ENCODE results near the gene FOXS1.
"Not testable (repeated sequence)": the region's sequence is repeated elsewhere in the genome, so short reads cannot be mapped to it uniquely, and the experiment has no call there.

Gene FOXS1

DNA sequence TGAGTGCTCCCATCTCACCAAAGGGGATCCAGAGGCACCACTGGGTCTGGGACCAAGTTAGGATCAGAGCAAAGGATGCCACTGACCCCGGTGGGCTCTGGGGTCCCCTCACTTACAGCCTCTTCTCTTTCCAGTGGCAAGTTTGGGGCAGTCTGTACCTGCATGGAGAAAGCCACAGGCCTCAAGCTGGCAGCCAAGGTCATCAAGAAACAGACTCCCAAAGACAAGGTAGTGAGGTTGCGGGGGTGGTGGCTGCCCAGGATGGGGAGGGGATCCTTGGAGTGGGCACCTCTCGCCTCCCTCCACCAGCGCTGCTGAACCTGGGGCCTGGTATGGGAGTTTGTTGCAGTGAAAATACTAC lies 21.3 kb downstream of the FOXS1 start:
- DNase-seq = no peak

DNA sequence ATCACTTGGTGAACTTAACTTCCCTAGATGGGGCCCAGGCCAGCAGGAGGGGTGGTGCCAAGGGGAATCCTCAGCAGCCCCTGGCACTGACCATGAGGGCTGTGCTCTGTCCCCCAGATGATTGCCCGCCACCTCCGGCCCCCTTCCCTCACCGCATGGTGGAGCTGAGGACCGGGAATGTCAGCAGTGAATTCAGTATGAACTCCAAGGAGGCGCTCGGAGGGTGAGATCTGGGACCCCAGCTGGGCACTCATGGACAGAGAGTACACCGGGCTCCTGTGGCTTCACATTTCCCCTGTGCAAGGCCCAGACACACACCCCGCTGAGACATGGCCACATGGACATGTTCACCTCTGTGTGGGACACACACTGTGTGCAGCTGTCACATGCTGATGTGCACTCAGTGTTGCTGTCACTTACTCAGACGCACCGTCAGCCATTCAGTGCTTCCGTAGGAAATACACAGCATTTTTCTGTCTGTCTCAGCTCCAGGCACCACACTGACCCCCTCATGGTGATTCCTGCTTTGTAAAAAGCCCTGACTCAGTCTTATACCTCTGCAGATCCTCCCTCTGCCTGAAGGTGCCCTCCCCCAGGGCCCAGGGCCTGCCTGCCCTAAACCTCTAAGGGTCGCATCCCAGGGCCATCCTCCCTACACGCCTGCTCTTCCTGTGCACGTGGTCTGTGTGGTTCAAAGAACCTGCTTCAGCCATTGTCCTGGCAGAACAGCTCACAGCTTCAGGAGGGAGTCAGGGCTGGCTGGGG lies 21.9 kb downstream of the FOXS1 start:
- DNase-seq = no peak

DNA sequence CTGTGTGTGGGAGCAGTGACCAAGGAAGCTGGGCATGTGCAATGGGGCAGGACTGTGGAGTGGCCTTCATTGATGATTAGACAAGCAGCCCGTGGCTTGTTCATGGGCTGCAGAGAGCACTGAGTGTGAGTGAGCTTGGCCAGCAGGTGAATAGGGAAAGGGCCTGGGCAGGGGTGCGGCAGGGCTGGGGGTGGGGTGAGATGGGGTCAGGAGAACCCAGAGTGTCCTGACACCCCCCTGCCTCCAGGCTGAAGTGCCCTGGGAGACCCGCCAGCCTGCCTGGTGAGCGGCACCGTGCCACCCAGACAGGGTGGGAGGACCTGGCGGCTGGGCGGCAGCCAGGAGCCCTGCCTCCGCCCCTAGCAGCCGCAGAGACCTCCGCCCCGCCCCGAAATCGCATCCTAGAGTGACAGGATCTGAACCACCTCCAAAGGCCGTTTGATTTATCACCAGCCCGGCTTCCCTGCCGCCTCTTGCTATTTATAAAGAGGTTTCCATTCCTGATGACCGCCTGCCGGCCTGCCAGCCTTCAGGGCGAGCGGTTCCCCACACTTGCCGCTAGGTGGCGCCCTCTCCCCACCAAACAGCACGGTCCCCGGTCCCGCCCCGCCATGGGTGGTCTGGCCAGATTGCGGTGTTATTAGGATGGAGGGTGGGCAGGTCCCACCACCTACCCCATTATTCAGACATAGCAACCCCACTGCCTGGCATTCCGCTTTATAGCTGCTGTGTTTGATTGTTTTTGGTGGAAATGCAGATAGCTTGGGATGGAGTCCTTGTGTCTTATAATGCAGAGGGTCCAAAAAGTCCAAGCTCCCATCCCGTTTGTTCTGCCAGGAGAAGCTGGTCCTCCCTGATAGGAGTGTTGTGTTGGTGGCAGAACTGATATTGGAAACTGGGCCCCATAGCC lies 22.7 kb downstream of the FOXS1 start:
- peak in 48 of 56 donors; percentile 5 to 83 (median 48) for DNase-seq

DNA sequence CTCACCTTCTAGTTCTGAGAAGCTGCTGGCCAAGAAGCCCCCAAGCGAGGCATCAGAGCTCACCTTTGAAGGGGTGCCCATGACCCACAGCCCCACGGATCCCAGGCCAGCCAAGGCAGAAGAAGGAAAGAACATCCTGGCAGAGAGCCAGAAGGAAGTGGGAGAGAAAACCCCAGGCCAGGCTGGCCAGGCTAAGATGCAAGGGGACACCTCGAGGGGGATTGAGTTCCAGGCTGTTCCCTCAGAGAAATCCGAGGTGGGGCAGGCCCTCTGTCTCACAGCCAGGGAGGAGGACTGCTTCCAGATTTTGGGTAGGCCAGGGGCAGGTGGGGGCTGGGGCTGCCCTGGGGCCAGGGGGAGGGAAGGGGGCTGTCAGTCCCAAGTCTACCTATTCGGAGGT lies 24.0 kb downstream of the FOXS1 start:
- DNase-seq = no peak

DNA sequence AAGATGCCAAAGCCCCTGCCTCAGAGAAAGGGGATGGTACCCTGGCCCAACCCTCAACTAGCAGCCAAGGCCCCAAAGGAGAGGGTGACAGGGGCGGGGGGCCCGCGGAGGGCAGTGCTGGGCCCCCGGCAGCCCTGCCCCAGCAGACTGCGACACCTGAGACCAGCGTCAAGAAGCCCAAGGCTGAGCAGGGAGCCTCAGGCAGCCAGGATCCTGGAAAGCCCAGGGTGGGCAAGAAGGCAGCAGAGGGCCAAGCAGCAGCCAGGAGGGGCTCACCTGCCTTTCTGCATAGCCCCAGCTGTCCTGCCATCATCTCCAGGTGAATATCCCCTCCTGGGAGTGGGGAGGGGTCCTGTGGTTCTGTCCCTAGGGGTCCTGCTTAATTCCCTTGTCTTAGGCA lies 25.2 kb downstream of the FOXS1 start:
- no peak for DNase-seq

DNA sequence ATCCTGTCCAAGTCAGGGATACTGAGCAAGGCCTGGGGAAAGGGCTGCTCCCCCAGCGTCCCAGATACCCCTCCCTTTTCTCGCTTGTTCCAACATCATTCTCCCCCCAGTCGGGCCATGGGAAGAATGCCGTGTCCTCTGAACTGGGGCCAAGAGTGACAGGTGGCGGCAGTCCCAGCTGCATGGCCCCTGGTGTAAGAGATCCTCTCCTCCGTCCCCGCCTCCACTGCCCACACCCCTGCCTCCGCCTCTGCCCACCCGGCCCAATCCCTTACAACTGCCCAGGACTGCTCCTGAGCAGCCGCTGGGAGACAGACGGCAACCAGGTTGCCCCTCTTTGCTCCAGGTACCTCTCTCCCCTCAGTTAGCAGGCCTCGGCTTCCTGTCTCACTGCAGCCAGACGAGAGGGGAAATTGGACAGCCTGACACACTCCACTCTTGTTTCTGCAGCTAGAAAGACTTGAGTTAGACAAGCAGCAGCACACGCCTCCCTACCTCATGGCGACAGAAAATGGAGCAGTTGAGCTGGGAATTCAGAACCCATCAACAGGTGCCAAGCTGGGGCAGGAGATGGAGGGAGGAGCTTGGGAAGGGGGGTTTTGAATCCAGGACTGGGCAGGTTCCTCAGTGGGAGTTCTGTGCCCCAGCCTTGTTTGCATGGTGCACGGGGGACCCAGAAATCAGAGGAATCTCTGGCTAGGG lies 26.2 kb downstream of the FOXS1 start, which contains the start of gene MYLK2:
MYLK2 (plus strand) TSS at position 274 of the 702 bp plus-strand sequence; CDS start at position 499, 225 bp downstream.
- no peak for DNase-seq

DNA sequence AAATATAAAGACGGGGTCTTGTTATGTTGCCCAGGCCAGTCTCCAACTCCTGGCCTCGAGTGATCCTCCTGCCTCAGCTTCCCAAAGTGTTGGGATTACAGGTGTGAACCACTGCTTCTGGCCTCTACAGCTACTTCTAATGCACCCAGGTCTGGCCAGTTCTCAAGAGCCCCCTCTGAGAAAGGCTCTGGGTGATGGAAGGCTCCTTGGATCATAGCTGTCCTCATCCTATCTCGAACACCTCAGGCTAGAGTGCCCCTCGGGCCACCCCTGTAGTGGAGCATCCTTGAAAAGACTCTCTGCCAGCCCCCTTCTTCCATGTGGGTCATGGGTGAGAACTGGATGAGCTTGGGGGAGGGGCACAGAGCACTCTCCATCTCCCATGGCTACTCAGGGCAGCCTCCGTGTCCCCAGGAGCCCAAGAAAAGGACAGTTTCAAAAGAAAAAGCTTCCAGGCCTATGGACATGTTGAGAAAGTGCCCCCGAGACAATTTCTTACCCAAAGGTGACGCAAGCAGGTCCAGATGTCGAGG lies 27.0 kb downstream of the FOXS1 start:
- no peak for DNase-seq

DNA sequence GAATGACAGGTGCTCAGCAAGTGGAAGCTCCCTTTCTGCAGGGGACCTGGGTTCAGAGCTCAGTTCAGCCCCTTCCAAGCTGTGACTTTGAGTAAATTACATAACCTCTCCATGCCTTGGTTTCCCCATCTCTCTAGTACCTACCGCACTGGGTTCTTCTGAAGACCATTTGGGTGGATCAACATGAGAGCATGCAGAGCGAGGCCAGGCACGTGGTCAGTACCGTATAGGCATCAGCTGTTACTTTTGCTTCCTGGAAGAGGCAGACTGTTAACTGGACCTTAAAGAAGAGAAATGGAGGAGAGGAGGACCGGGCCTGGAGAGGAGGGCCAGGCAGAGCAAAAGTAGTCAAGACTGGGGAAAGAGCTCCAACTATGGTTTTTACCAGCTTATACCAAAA lies 27.9 kb downstream of the FOXS1 start:
- DNase-seq = no peak

DNA sequence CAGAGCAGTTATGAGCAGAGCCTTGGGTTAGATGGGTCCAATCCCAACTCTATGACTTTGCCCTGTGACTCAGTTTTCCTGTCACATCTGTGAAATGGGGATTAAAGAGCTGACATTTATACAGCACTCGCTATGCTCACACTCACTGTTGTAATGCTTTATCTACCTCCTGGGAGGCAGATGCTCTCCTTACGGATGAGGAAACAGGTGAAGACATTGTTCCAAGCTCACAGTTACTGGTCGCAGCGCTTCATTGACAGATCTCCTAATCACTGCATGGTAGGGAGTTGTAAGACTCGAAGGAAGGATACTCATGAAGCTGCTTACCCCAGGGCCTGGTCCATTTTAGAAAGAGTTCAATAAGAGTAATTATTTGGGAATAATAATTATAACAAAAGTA lies 29.2 kb downstream of the FOXS1 start:
- DNase-seq = no peak

DNA sequence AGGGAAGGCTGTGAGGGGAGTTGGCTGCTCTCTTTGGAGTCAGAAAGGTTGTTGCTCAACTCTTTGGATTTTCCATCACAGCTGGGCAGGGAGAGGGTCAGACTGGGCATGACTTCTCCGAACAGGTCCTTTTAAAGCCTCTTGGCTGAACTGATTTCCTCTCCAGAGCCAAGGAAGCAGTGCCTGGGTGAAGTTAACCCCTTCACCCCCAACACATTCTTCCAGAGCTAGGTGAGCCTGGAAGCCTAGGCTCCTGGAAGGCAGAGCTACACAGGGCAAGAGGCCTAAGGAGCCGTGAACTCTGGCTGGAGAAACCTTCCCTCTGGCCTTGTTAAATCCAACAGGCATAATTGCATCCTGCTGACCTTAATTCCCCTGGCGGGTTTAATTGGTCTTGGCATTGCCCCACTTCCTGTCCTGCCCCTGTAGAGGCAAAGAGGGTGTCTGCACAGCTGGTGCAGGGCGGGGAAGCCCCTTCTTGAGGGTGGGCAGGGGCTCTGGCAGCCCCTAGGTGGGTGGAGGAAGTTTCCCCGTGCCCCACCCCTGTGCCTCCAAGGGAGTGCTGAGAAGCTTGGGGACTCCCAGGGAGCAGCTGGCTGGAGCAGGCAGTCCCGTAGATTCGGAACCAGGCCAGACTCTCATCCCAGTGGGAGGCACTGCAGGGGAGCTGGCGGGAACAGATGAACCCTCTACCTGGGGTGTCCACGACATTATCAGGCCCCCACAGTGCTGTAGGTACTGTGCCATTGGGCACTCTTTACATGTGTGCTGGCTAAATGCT lies 29.8 kb downstream of the FOXS1 start:
- no peak for DNase-seq

DNA sequence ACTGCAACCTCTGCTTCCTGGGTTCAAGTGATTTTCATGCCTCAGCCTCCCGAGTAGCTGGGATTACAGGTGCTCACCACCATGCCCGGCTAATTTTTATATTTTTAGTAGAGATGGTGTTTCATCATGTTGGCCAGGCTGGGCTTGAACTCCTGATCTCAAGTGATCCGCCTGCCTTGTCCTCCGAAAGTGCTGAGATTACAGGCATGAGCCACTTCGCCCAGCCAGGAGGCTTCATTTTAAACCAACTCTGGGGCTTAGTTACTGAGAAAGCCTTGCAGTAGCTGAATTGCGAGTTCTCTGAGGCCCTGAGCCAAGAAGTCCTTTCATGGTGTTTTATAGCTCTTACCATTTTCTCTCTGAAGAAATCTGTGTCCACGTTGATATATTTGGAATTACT lies 31.3 kb downstream of the FOXS1 start:
- DNase-seq = not testable (repeated sequence)

DNA sequence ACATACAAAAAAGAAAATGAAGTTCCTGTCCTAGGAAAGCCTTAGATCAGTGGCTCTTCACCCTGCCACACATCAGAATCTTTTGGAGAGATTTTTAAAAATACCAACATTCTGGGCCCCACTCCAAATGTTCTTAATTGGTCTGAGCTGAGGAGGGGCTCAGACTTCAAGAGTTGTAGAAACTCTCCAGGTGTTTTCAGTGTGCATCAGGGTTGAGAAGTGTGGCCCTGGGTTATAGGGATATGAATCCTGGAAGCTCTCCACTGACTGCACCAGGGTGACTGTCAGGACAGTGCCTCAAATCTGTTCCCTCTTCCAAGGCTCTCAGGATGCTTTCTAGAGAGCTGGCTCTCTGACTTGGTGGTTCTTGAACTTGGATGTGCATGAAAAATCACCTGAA lies 31.8 kb downstream of the FOXS1 start:
- DNase-seq = no peak

DNA sequence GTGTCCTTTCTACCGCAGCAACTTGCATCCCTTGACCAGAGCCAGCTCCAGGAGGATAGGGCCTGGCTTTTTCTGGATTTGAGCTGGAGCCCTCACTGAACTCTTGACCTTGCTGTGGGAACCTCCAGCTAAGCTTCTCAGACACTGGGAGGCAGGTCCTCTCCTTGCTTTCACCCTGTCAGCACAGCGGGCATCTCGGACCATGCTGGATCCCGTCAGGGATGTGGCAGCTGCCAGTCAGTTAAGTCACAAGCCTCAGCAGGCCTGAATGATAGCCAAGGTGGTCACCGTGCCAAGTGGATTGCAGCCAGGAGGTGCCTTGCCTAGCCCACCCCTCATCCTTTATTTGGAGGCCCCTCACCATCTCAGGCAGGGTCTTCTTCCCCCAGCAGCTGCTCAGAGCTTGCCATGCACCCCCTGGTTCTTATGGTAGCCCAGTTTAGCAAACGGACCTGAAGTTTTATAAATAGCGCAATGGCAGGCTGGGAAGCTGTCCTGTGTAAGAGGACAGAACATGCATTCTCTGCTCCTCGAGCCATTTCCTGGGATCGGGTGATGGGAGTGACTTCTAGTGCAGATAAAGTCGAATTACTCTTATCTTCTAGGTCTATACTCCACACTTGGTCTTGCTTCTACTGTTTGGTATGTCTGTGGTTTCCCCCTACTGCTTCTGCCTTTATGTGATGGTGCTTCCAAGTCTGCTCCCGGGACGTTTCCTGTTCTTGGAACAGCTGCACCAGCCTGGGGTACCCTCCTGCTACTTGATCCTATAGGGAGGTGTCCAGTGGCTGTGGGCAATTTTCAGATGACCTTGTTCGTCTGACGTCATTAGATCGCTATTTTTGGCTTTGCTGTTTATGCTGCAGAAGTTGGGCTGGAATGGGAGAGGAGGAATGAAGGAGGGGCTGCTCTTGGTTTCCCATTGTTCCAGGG lies 33.3 kb downstream of the FOXS1 start:
- DNase-seq = no peak

DNA sequence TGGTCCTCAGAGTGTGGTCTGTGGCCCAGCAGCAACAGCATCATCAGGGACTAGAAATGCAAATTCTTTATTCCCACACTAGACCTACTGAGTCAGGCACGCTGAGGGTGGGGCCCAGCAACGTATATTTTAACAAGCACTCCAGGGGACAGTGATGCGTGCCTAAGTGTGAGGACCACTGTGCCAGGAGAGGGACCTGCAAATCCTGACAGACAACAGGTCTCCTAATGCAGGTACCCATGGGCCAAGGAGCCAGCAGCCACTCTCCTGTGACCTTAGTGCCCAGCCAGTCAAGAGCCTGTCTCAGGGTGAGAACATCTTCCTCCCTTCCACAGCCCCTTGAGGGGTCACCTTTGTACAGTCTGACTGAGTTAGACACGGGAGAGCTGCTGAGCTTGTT lies 34.2 kb downstream of the FOXS1 start:
- DNase-seq = no peak

DNA sequence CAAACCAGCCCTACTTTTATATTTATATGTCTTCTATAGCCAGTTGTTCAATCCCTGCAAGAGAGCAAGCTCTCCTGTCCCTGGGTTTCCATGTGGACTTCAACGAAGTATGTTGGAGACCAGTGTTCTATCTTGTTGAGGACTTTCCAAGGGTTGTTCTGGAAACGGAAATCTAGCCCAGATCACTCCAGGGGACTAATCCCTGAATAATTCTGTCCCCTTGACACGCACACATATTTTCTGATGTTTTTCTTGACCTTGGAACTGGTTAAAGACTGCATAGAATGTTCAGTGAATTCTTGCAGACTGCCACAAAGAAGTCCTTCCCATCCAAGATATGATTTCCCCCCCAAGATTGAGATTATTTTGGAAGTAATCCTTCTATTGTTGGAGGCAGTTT lies 35.7 kb downstream of the FOXS1 start:
- DNase-seq = no peak

DNA sequence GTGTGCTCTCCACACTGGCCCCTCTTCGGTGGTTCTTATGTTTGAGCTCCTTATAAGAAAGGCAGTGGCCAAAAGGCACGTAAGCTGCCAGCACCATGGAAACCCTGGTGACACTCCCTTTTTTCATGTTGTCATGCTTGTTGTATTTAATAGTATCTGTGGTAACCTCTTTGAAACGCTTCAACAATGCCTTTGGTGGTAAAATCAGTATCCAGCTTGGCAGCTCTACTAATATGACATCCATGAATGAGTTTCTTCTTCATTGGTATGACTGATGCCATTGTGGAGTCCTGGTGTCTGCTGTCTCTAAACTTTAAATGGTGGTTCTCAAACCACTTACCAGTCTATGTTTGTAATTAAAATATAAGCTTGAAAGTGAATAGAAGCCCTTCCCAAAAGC lies 36.9 kb downstream of the FOXS1 start:
- no peak for DNase-seq

DNA sequence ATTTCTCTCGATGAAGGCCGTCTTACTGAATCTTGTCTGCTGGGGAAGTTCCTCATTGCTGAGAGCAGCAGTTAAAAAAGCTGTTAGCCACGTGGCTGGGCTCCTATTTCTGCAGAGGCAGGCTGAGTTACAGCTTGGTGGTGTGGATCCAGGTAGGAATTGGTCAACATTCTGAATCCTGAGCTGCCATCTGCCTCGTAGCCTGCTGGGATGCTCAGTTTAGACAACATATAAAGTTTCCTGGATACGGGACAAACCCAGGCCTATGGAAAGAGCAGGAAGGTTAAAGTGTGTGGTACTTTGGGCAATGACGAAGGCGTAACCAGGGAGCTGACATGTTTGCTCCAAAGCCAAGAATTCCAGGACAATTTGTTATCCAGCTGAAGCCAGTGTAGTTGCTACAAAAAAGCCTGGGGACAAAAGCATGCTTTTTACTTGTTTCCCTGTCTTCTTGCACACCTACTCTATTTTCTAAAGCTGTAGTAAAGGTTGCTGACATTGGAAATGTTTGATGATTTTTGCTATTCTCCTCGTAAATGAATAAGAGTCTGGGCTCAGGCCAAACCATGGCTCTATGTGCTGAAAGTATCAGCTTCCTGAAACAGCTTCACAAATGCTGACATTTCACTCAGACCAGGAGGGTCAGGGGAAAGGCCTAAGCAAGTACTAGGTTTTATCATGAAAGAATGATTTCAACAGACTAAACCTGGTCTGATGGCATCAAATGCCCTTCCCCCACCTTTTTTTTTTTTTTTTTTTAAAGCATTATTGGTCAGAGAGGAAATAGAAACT lies 38.6 kb downstream of the FOXS1 start:
- DNase-seq = peak in 1 of 56 donors; percentile 10

DNA sequence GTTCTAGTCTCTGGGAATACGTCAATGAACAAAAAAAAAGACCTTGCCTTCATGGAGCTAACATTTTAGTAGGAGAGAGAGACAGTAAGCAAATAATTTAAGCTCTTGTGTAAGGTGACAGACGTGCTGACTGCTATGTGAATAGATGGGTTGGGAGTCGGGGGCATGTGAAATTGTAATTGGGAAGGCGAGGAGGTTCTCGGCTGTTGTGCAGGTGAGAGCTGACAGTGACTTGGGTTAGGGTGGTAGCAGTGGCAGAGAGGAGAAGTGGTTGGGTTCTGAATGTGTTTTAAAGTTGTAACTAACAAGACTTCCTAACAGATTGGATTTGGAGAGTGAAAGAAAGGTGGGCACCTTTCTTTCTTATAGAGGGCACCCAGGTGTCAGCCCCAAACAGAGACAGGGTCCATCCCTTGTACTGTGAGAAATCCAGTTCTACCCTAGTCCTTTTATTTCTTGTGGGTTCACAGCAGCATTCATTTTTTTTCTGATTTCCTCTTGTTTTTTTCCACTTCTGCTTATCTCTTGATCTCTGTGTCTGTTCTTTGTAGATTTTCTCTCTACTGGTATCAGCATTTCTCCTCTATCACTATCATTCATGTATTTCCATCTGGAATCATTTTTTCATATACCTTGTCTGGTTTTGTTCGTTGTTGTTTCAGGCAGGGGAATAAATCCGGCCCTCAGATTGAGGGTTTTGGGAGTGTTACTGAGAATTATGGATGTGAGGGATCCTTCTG lies 41.7 kb downstream of the FOXS1 start:
- no peak for DNase-seq

Data from nucleus accumbens (tissue), 56 donors.